Tibial artery (tissue), 4 donors: Measurements from ENCODE around the gene XPNPEP1.

ENCODE experiments used
- DNase-seq, 2 donors: peaks; one replicate each; pipeline ENCODE4 v3.0.0-alpha.2; 2019
- H3K27ac ChIP-seq, 2 donors: fragments of 200-600 bp; sonication (generic) in 1 of 2; 1 replicate in 1 of 2; 2 replicates in 1 of 2; pipeline ENCODE4 v1.5.1; 2018 to 2019; ENCODE audit warnings: mild to moderate bottlenecking in 1 of 2
- H3K27me3 ChIP-seq, 2 donors: fragments of 200-600 bp; sonication (generic) in 1 of 2; one replicate each; pipeline versions ENCODE4 v1.5.1 to v1.6.0; 2016 to 2019
- H3K36me3 ChIP-seq, 3 donors: fragments of 200-600 bp; sonication (generic) in 2 of 3; one replicate each; pipeline ENCODE4 v1.5.1; 2016 to 2019; ENCODE audit warnings: mild to moderate bottlenecking in 2 of 3
- H3K4me1 ChIP-seq, 4 donors: fragments of 200-600 bp; sonication (generic) in 2 of 4; 1 replicate in 3 of 4; 2 replicates in 1 of 4; pipeline ENCODE4 v1.5.1; 2016 to 2019
- H3K4me3 ChIP-seq, 2 donors: fragments of 200-600 bp; sonication (generic) in 1 of 2; 1 replicate in 1 of 2; 2 replicates in 1 of 2; pipeline ENCODE4 v1.5.1; 2018 to 2019; ENCODE audit warnings: mild to moderate bottlenecking in 2 of 2
- H3K9me3 ChIP-seq, 3 donors: fragments of 200-600 bp; sonication (generic) in 1 of 3; one replicate each; pipeline ENCODE4 v1.5.1; 2016 to 2019
- intact Hi-C: fragments of 100-400 bp; cut with DNase I; formaldehyde crosslinking; loops from one replicate; pipeline ENCODE4 v1.15.0; 2023; ENCODE audit warnings: low total_unique reads
- TF ChIP-seq, protein P1 (sequence below), 2 experiments: fragments of 200-600 bp in 1 of 2; fragments of 450-650 bp in 1 of 2; IDR thresholded peaks; one replicate each; pipeline ENCODE4 v1.5.1; 2017 to 2019; ENCODE audit warnings: antibody characterized with exemption in 2 of 2, mild to moderate bottlenecking in 1 of 2, moderate library complexity in 1 of 2

Gene XPNPEP1

DNA sequence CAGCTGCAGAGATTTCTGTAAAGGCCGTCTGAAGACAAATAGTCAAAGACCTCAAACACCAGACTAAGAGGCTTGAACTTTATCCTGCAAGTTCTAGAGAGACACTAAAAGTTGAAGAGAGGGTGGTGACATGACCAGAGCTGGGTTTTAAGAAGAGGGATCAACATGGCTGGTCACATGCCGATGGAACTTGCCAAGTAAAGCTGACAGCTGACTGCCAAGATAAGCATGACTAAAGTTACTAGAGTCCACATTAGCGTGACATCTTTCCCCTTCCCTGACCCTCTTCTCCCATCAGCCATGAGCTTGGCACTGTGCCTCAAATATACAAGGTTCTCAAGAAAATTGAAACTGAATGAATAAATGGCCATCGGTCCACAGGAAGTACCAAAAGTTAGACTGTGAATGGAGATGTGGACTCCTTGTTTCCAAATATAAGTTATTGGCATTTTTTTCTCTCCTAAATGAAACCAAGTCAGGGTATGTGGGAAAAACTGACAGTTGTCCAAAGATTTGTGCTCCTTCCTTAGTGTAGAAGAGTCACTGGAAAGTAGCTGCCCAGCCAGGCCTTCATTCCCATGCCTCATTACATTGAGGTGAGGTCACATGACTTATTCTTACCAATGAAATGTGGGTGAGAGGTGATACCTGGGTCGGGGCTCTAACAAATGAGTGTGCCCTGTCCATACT lies 24.5 kb downstream of the XPNPEP1 start:
- Histone ChIP-seq H3K4me1 (peaks cover 0 to 88% (median 73%) of the 10 kb centered on the region in 4 donors), H3K9me3 (no peaks in the 10 kb centered on the region), H3K4me3 (peak overlapping the region in 1 of 2 donors; percentile 7), H3K27me3 (no peaks in the 10 kb centered on the region), H3K36me3 (no peaks in the 10 kb centered on the region), H3K27ac (peak overlapping the region; percentile 84 to 85)
- TF ChIP-seq, protein P1, sequence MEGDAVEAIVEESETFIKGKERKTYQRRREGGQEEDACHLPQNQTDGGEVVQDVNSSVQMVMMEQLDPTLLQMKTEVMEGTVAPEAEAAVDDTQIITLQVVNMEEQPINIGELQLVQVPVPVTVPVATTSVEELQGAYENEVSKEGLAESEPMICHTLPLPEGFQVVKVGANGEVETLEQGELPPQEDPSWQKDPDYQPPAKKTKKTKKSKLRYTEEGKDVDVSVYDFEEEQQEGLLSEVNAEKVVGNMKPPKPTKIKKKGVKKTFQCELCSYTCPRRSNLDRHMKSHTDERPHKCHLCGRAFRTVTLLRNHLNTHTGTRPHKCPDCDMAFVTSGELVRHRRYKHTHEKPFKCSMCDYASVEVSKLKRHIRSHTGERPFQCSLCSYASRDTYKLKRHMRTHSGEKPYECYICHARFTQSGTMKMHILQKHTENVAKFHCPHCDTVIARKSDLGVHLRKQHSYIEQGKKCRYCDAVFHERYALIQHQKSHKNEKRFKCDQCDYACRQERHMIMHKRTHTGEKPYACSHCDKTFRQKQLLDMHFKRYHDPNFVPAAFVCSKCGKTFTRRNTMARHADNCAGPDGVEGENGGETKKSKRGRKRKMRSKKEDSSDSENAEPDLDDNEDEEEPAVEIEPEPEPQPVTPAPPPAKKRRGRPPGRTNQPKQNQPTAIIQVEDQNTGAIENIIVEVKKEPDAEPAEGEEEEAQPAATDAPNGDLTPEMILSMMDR (IDR thresholded peaks at IDR 0.05): no peak
- intact Hi-C loops: loop anchor here (5.0 kb wide), 2 partner anchors 113 to 313 kb away; no protein-coding TSS in a partner anchor
- peak; percentile 86 to 90 for DNase-seq

DNA sequence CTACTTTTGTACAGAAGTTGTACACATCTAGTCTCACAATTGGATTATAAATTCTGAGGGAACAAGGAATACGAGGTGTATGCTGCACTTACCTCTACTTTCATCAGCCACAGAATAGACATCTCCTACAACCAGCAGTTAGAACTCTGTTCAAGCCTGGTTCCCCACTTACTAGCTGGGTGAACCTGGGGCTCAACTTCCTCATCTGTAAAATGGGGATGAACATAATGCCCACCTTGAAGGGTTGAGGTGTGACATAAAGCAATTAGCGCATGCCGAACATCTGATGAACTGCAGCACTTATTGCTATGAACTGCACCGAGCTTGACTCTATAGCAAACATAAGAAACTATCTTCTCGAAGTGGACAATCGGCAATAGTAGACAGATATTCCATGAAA lies 25.3 kb downstream of the XPNPEP1 start:
- no peak for DNase-seq
- intact Hi-C loops: loop anchor here (5.0 kb wide), 2 partner anchors 114 to 314 kb away; no protein-coding TSS in a partner anchor
- H3K9me3 ChIP-seq: no peaks in the 10 kb centered on the region
- TF ChIP-seq, protein P1 (IDR thresholded peaks at IDR 0.05): no peak
- peaks cover 0 to 88% (median 74%) of the 10 kb centered on the region in 4 donors for H3K4me1 ChIP-seq
- H3K4me3 ChIP-seq: no peak overlapping the region
- H3K27me3 ChIP-seq: no peaks in the 10 kb centered on the region
- H3K27ac ChIP-seq: peak overlapping the region; percentile 84 to 85
- H3K36me3 ChIP-seq: no peaks in the 10 kb centered on the region

DNA sequence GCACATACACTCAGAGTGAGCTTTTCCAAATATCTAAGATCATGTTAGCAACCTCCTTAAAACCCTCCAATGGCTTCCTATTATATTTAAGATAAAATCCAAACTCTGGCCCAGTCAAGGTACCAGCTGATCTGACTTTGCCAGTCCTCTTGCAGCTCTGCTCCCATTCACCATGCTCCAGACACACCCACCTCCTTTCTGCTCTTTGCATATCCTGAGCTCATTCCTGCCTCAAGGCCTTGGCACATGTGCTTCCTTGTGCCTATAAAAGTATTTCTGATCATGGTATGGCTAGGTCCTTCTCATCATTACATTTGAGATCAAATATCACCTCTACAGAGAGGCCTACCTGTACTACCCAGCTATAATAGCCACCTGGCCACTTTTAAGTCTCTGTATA lies 27.5 kb downstream of the XPNPEP1 start:
- Histone ChIP-seq H3K27me3 (no peaks in the 10 kb centered on the region), H3K27ac (peak overlapping the region; percentile 84 to 85), H3K4me3 (no peak overlapping the region), H3K9me3 (no peaks in the 10 kb centered on the region), H3K4me1 (peaks cover 0 to 100% (median 84%) of the 10 kb centered on the region in 4 donors), H3K36me3 (peaks cover 0 to 7% (median 0%) of the 10 kb centered on the region in 3 donors)
- no peak for DNase-seq
- intact Hi-C loops: loop anchor here (5.0 kb wide), 2 partner anchors 116 to 316 kb away; no protein-coding TSS in a partner anchor
- TF ChIP-seq, protein P1 (IDR thresholded peaks at IDR 0.05): no peak

DNA sequence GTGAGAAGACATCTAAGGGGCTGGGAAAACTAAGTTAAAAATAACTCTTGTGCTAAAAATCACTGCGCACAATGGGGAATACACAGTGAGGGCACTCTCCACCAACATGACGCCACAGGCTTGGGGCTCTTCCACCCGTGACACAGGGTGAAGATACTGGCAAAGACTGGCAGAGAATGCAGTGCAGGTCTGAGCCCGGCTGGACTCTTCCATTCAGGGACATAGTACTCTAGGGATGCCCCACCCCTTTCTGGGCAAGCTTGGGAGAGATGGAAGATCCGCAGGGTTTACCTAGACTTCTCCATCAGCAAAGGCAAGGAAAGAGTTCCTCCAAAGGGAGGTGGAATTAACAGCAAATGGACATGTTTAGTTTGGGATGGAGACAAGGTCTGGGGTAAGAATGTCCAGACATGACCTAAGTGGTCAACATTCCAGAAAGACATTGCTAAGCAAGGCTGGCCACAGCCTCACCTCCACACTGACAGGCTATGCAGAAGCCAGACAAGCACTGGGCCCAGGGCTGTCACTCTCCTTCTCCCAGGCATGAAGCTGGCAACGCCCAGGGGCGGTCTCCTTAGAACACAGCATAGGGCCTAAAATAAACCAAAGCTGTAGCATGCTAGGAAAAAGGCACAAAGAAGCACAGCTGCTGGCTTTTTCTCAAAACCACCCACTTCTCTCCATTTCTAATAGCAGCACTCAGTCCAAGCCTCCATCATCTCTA lies 28.1 kb downstream of the XPNPEP1 start:
- DNase-seq: peak; percentile 85 to 92
- Histone ChIP-seq H3K9me3 (no peaks in the 10 kb centered on the region), H3K4me1 (peaks cover 0 to 100% (median 82%) of the 10 kb centered on the region in 4 donors), H3K4me3 (no peak overlapping the region), H3K27ac (peak overlapping the region; percentile 84 to 85), H3K27me3 (no peaks in the 10 kb centered on the region), H3K36me3 (peaks cover 0 to 7% (median 4%) of the 10 kb centered on the region in 3 donors)
- intact Hi-C loops: loop anchor here (5.0 kb wide), 2 partner anchors 117 to 317 kb away; no protein-coding TSS in a partner anchor
- TF ChIP-seq, protein P1 (IDR thresholded peaks at IDR 0.05): no peak

DNA sequence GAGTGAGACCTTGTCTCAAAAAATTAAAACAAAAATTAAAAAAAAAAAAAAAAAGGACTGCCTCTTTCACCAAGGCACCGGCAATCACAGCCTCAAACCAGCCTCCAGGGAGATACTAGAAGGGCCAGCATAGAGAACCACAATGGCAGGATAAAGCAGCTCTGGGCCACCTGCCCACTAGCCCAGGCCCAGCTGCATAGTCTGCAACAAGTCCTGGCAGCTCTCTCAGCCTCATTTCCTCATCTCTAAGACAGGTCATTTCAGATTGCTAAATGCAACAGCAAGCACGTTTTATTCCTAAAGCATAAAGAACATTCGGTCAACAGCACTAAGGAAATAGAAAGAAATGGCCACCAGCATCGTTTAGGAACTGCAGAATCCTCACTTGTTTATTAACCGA lies 28.8 kb downstream of the XPNPEP1 start:
- no peak overlapping the region for H3K4me3 ChIP-seq
- peak; percentile 90 to 93 for DNase-seq
- intact Hi-C loops: no loop called here

More for the DNA sequence above, 28.8 kb downstream of the XPNPEP1 start:
- Histone ChIP-seq H3K27ac (peak overlapping the region; percentile 84 to 85), H3K9me3 (no peaks in the 10 kb centered on the region), H3K4me1 (peaks cover 0 to 100% (median 81%) of the 10 kb centered on the region in 4 donors), H3K27me3 (no peaks in the 10 kb centered on the region), H3K36me3 (peaks cover 0 to 7% (median 4%) of the 10 kb centered on the region in 3 donors)
- TF ChIP-seq, protein P1 (IDR thresholded peaks at IDR 0.05): no peak
